OCI-LY1 (cell line): ENCODE measurements around the gene NHLRC4.

Experiments
- H2AFZ ChIP-seq: fragments of 200-600 bp; sonication (generic), shearing (Covaris generic); 2 replicates; pipeline ENCODE4 v1.6.0; 2014; ENCODE audit warnings: antibody characterized with exemption, mild to moderate bottlenecking, low read length
- H3F3A ChIP-seq: fragments of 200-600 bp; sonication (generic), shearing (Covaris generic); 2 replicates; pipeline ENCODE4 v1.6.0; 2014; ENCODE audit warnings: mild to moderate bottlenecking, antibody characterized with exemption, low read length, moderate library complexity; ENCODE audit not compliant: insufficient read depth
- H3K27ac ChIP-seq: fragments of 200-600 bp; sonication (generic); 2 replicates; pipeline ENCODE4 v1.5.1; 2014; ENCODE audit warnings: low read length, mixed run types, mild to moderate bottlenecking, low read depth; ENCODE audit not compliant: poor library complexity, severe bottlenecking
- H3K27me3 ChIP-seq: fragments of 200-600 bp; sonication (generic); 2 replicates; pipeline ENCODE4 v1.6.0; 2014; ENCODE audit warnings: antibody characterized with exemption, mild to moderate bottlenecking, low read length, moderate library complexity; ENCODE audit not compliant: insufficient read depth
- H3K36me3 ChIP-seq: fragments of 200-600 bp; sonication (generic); 2 replicates; pipeline ENCODE4 v1.6.1; 2014; ENCODE audit warnings: mild to moderate bottlenecking, antibody characterized with exemption, low read length, moderate library complexity, mixed read lengths; ENCODE audit not compliant: insufficient read depth
- H3K4me1 ChIP-seq: fragments of 200-600 bp; sonication (generic); 2 replicates; pipeline ENCODE4 v1.5.1; 2014; ENCODE audit warnings: mild to moderate bottlenecking, low read length, moderate library complexity; ENCODE audit not compliant: insufficient read depth, severe bottlenecking
- H3K4me2 ChIP-seq: fragments of 200-600 bp; sonication (generic), shearing (Covaris generic); 2 replicates; pipeline ENCODE4 v1.6.1; 2014; ENCODE audit warnings: low read length
- H3K4me3 ChIP-seq: fragments of 200-600 bp; sonication (generic); 2 replicates; pipeline ENCODE4 v1.5.1; 2014; ENCODE audit warnings: low read length, low read depth, mild to moderate bottlenecking, mixed read lengths; ENCODE audit not compliant: poor library complexity, severe bottlenecking
- H3K79me2 ChIP-seq: fragments of 200-600 bp; shearing (Covaris generic); 2 replicates; pipeline ENCODE4 v1.6.1; 2016; ENCODE audit warnings: mixed run types, low read length, mixed read lengths; ENCODE audit not compliant: insufficient read depth
- H3K9ac ChIP-seq: fragments of 200-600 bp; sonication (generic), shearing (Covaris generic); 2 replicates; pipeline ENCODE4 v1.6.1; 2014; ENCODE audit warnings: mild to moderate bottlenecking, low read length, mixed read lengths
- H3K9me2 ChIP-seq: fragments of 200-600 bp; sonication (generic), shearing (Covaris generic); 2 replicates; pipeline ENCODE4 v1.6.1; 2014; ENCODE audit warnings: low read depth, mild to moderate bottlenecking, low read length, mixed read lengths
- H3K9me3 ChIP-seq: fragments of 200-600 bp; shearing (Covaris generic); 2 replicates; pipeline ENCODE4 v1.6.1; 2014; ENCODE audit warnings: low read length, mixed read lengths
- H4K20me1 ChIP-seq: fragments of 200-600 bp; sonication (generic), shearing (Covaris generic); 2 replicates; pipeline ENCODE4 v1.6.0; 2016; ENCODE audit warnings: mild to moderate bottlenecking, low read length; ENCODE audit not compliant: insufficient read depth
- CTCF ChIP-seq: fragments of 200-600 bp; sonication (generic), shearing (Covaris generic); IDR thresholded peaks from 2 replicates; pipeline ENCODE4 v1.5.1; 2017; ENCODE audit warnings: mild to moderate bottlenecking, antibody characterized with exemption, low read length, moderate library complexity, mixed read lengths
- EZH2 ChIP-seq: fragments of 200-600 bp; sonication (generic), shearing (Covaris generic); IDR thresholded peaks from 2 replicates; pipeline ENCODE4 v1.8.0; 2017; ENCODE audit warnings: borderline replicate concordance, mixed run types, mild to moderate bottlenecking, antibody characterized with exemption, low read length, moderate library complexity, mixed read lengths

NHLRC4 gene

GRCh38 chr16:578870-579405 is 12.1 kb downstream of the NHLRC4 start:
- Histone ChIP-seq H3K27ac (no peak overlapping the region), H3K9ac (no peak overlapping the region; the same call in 1 of the 2 replicates), H2AFZ (no peak overlapping the region), H3K9me3 (no peaks in the 10 kb centered on the region), H3K4me3 (peak overlapping the region; percentile 35), H3K9me2 (no peaks in the 10 kb centered on the region), H3F3A (no peaks in the 10 kb centered on the region), H3K4me1 (peaks cover 10% of the 10 kb centered on the region), H3K4me2 (peak overlapping the region; percentile 48; the same call in 1 of the 2 replicates), H4K20me1 (no peaks in the 10 kb centered on the region), H3K36me3 (peaks cover 13% of the 10 kb centered on the region), H3K27me3 (no peaks in the 10 kb centered on the region), H3K79me2 (no peaks in the 10 kb centered on the region)
- TF ChIP-seq EZH2 (no peak), CTCF (peak; percentile 92)

- TF ChIP-seq EZH2 = no peak
- no peak for TF ChIP-seq CTCF
- no peak overlapping the region for H3K27ac ChIP-seq
- no peaks in the 10 kb centered on the region for H3K79me2 ChIP-seq
- H3K9me3 ChIP-seq = no peaks in the 10 kb centered on the region
- H3K27me3 ChIP-seq = no peaks in the 10 kb centered on the region
- no peak overlapping the region for H3K9ac ChIP-seq
- H4K20me1 ChIP-seq = no peaks in the 10 kb centered on the region
- no peaks in the 10 kb centered on the region for H3F3A ChIP-seq
- H3K4me3 ChIP-seq = no peak overlapping the region
- peaks cover 8% of the 10 kb centered on the region for H3K36me3 ChIP-seq
- no peak overlapping the region for H3K4me2 ChIP-seq
- no peaks in the 10 kb centered on the region for H3K9me2 ChIP-seq
- no peak overlapping the region for H2AFZ ChIP-seq
- peaks cover 10% of the 10 kb centered on the region for H3K4me1 ChIP-seq
These were observed 13.5 kb downstream of the NHLRC4 start for GRCh38 chr16:580141-580945.

GRCh38 chr16:580946-581498 is 14.2 kb downstream of the NHLRC4 start:
- H3F3A ChIP-seq = no peaks in the 10 kb centered on the region
- H3K4me2 ChIP-seq = no peak overlapping the region
- no peaks in the 10 kb centered on the region for H4K20me1 ChIP-seq
- no peak overlapping the region for H3K4me3 ChIP-seq
- peaks cover 10% of the 10 kb centered on the region for H3K4me1 ChIP-seq
- no peak overlapping the region for H3K9ac ChIP-seq
- H3K27ac ChIP-seq = no peak overlapping the region
- no peaks in the 10 kb centered on the region for H3K79me2 ChIP-seq
- H3K27me3 ChIP-seq = no peaks in the 10 kb centered on the region
- no peak overlapping the region for H2AFZ ChIP-seq
- no peak for TF ChIP-seq EZH2
- TF ChIP-seq CTCF = no peak
- no peaks in the 10 kb centered on the region for H3K9me2 ChIP-seq
- peaks cover 3% of the 10 kb centered on the region; the same call in 1 of the 2 replicates for H3K36me3 ChIP-seq
- no peaks in the 10 kb centered on the region for H3K9me3 ChIP-seq
